Body of pancreas (tissue), 4 donors: ENCODE data around the gene TPK1.
"Not testable (repeated sequence)": the region's sequence is repeated elsewhere in the genome, so short reads cannot be mapped to it uniquely, and the experiment has no call there.

Source experiments
- CTCF ChIP-seq, 7 experiments: fragments of 450-650 bp in 4 of 7; fragments of 200-600 bp in 3 of 7; sonication (generic) in 3 of 7; IDR thresholded peaks; one replicate each; pipeline ENCODE4 v1.5.1; 2016 to 2019; ENCODE audit warnings: antibody characterized with exemption in 7 of 7
- POLR2A ChIP-seq, 3 donors: fragments of 450-650 bp; IDR thresholded peaks; one replicate each; pipeline ENCODE4 v1.6.1; 2016; ENCODE audit warnings: antibody characterized with exemption in 3 of 3, mild to moderate bottlenecking in 2 of 3

GRCh38 chr7:144418931-144419330 is 416.9 kb downstream of the TPK1 start:
- TF ChIP-seq CTCF, POLR2A (IDR thresholded peaks at IDR 0.05): not testable (repeated sequence)
